Activated T-cell treated with anti-CD3 and anti-CD28 coated beads for 48 hours (primary cell): ENCODE results near the gene ST7.
"Not testable (repeated sequence)": the region's sequence is repeated elsewhere in the genome, so short reads cannot be mapped to it uniquely, and the experiment has no call there.

ENCODE experiments used
- DNase-seq: peaks from one replicate; pipeline ENCODE4 v3.0.0-alpha.2; 2020; ENCODE audit warnings: low read depth

Gene ST7

GRCh38 chr7:117010375-117011133, 57.3 kb downstream of the ST7 start:
- peak; percentile 23 for DNase-seq

GRCh38 chr7:117011419-117012260, 58.3 kb downstream of the ST7 start:
- no peak for DNase-seq

DNA sequence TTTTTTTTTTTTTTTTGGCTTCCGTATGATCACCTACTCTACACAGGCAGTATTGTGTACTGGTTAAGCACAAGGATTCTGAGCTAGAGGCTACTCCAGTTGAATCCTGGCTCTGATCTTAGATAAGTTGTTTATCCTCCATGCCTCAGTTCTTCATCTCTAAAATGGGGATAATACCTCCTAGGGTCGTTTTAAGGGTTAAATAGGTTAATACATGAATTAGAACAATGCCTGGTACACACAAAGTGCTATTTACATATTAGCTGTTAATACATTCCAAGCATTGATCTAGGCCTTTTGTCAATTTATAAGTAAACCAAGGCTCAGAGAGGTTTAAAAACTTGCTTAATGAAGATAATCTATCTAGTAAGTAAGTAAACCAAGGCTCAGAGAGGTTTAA, 59.0 kb downstream of the ST7 start:
- no peak for DNase-seq

GRCh38 chr7:117012696-117013095, 59.4 kb downstream of the ST7 start:
- no peak for DNase-seq

- no peak for DNase-seq
Measured at GRCh38 chr7:117014099-117014656, 60.9 kb downstream of the ST7 start.

DNA sequence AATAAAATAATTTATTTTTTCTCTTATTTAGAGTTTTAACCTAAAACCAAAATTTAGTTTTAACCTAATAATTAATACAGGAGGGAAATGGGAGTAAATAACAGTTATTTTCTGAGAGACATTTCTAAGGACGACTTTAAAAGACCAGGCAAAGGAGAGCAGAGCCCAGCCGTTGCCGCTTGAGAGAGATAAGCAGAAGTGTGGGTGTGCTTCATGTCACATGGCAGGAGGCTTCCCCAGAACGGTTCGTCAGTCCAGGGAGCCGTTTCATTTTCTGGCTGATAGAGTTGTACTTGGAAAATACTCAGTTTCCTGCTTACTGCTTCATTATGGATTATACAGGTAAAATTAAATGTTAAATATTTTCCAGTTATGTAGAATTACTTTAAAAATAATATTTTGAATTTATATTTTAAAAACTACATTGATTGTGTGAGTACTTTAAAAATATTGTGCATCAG, 61.4 kb downstream of the ST7 start:
- DNase-seq = peak; percentile 18

GRCh38 chr7:117015258-117016184, 62.2 kb downstream of the ST7 start:
- no peak for DNase-seq

DNA sequence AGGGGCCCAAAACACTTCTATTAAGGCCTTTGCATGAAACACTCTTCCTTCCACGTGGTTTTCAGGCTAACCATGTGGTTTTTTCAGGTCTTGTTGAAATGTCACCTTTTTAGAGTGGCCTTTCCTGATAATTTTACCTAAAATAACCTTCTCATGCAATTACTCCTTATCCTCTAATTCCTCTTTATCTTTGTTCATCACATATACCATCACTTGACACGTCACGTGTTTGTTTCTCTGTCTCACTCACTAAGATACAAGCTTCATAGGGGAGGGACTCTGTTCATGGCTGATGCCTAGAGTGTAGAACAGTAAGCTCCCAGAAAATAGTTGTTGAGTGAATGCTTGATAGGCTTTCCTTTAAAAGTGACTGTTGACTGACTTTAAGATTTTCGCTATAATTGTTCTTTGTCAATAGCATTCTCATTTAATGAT, 63.7 kb downstream of the ST7 start:
- DNase-seq = no peak

- no peak for DNase-seq
Measured at GRCh38 chr7:117017702-117018266, 64.5 kb downstream of the ST7 start.

DNA sequence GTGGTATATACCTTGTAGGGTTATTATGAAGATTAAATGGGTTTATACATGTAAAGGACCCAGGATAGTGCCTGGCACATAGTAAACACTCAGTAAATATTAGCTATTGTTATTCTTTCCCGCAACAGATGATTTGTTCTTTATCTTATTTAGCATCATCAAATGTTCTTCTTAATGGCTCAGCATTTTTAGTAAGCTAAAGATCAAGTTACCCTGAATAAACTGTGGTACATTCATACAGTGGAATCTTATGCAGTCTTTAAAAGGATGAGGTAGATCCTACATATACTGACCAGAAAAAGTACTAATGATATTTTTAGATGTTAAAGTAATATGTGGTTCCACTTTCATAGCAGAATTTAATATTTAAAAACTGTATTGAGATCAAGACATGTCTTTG, 65.4 kb downstream of the ST7 start:
- DNase-seq = no peak

GRCh38 chr7:117019287-117019686, 66.0 kb downstream of the ST7 start:
- no peak for DNase-seq

GRCh38 chr7:117019786-117020590, 66.7 kb downstream of the ST7 start:
- no peak for DNase-seq

- no peak for DNase-seq
Measured at GRCh38 chr7:117020591-117020973, 67.3 kb downstream of the ST7 start.

GRCh38 chr7:117021366-117021765, 68.1 kb downstream of the ST7 start:
- no peak for DNase-seq

DNA sequence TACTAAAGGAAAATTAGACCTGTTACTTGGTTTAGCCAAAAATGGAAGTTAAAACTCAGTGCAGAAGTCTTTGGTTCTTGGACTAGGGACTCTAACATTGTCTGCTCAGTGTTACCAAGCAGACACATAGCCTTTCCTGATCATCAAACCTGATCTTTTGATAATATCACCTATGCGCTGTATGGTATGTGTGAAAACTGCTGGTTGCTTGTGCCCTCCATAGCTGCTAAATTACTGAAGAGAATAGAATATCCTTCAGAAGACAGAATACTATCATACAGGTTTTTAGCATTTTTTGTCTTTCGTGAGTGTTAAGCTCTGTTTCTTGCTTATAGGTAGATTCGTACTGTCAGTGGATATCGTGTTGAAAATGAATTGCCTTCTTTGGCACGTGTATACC, 68.7 kb downstream of the ST7 start:
- DNase-seq = no peak

DNA sequence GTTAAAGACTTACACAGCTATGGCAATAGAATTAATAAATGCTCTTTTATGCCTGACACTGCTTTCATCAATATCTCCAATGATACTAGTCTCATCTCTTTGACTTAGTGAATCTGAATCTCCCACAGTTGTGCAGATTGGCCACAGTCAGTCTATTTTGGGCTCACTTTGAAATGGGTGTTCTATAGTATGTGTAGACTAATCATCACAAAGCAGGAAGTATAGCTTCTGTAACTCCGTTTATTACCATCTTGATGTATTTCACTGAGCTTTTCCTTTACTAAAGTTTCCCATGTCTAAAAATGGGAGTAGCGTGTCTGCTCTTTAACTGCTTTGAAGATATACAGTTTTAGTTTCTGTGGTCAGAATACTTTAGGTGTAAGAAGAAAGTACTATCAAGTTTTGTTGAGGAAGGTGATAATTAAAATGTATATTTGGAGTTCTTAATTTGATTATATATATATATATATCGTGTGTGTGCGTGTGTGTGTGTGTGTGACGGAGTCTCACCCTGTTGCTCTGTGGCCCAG, 70.1 kb downstream of the ST7 start:
- DNase-seq = no peak

DNA sequence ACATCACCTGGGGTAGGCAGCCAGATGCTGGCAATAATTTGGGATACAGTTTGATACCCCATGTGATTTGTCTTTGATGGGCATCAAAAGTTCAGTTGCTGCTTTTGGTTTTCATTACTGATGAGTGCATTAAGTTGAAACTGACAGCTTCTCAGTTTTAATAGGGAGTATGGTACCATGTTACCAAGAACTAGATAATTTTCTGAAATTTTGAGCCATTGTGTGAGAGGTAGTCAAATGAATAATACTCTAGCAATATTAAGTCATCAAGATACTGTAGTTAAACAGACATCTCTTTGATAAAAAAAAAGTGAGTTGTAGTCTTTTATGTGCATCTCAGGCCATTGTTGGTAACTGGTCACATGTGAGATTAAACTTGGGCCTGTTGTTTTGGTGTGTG, 71.5 kb downstream of the ST7 start:
- DNase-seq = no peak

- no peak for DNase-seq
Measured at GRCh38 chr7:117025891-117026290, 72.6 kb downstream of the ST7 start.

DNA sequence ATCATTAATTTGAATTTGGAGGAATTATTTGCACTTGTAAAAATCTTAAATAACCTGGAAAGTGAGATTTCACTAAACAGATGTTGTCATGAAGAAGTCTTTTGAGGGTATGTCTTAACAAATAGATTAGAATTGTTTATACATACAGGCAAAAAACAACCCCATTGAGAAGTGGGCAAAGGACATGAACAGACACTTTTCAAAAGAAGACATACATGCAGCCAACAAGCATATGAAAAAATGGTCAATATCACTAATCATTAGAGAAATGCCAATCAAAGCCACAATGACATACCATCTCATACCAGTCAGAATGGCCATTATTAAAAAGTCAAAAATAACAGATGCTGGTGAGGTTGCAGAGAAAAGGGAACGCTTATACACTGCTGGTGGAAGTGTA, 77.0 kb downstream of the ST7 start:
- not testable (repeated sequence) for DNase-seq

DNA sequence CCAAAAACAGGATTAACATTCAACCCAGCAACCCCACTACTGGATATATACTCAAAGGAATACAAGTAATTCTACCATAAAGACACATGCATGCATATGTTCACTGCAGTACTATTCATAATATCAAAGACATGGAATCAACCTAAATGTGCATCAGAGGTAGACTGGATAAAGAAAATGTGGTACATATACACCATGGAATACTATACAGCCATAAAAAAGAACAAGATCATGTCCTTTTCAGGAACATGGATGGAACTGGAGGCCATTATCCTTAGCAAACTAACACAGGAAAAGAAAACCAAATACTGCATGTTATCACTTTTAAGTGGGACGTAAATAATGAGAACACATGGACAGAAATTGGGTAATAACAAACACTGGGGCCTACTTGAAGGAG, 77.5 kb downstream of the ST7 start:
- DNase-seq = not testable (repeated sequence)
